ENCODE results near the gene SNTN.

DNA sequence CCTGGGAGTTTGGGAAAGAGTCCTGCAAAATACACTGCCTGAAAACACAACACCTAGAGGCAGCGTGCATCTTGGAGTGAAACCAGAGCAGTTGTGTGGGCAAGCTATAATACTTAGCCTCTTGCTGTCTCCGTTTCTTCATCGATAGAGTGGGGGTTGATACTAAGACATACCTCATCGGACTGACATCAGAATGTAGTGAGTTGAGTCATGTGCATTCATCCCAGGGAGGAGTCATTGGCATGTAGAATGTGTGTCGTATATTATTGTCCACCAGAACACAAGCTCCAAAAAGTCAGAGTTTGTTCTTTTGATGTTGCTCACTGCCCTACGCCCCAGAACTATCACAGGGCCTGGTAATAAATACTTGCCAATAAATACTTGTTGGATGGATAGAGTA, 4.3 kb downstream of the SNTN start:
- TF ChIP-seq POLR2A (IDR thresholded peaks at IDR 0.05) = no peak
- no peak for TF ChIP-seq CTCF (IDR thresholded peaks at IDR 0.05)
- no peak for TF ChIP-seq POLR2AphosphoS5 (IDR thresholded peaks at IDR 0.05)
- no peak for TF ChIP-seq EP300 (IDR thresholded peaks at IDR 0.05)

Measured in gastroesophageal sphincter (tissue), 3 donors.